NCI-H1105 (cell line): ENCODE measurements around the gene EDC3.
A peak's percentile ranks its signal among the peaks of the same experiment; 100 is the strongest.
"Not testable (repeated sequence)": the region's sequence is repeated elsewhere in the genome, so short reads cannot be mapped to it uniquely, and the experiment has no call there.

Experiments
- DNase-seq: peaks from one replicate; lab custom pipeline; 2025; lab: John Stamatoyannopoulos, UW

Gene EDC3

GRCh38 chr15:74695597-74696397 lies at the start of gene EDC3:
Gene EDC3 (minus strand): TSS chr15:74696024. CDS start chr15:74675124, 20,900 bp downstream.
- DNase-seq = peak; percentile 53

GRCh38 chr15:74742422-74742821 lies 46.6 kb upstream of the EDC3 start:
- DNase-seq = no peak

GRCh38 chr15:74738239-74738638 lies 42.4 kb upstream of the EDC3 start:
- DNase-seq = not testable (repeated sequence)

- DNase-seq = no peak
These were observed 39.5 kb upstream of the EDC3 start for GRCh38 chr15:74735305-74735704.

- DNase-seq = no peak
These were observed 37.4 kb upstream of the EDC3 start for GRCh38 chr15:74733269-74733668.

- no peak for DNase-seq
These were observed 37.0 kb upstream of the EDC3 start for GRCh38 chr15:74732846-74733245.

GRCh38 chr15:74730619-74731316 lies 34.9 kb upstream of the EDC3 start:
- no peak for DNase-seq

- not testable (repeated sequence) for DNase-seq
These were observed 33.5 kb upstream of the EDC3 start for GRCh38 chr15:74729372-74729771.

GRCh38 chr15:74728699-74729098 lies 32.9 kb upstream of the EDC3 start:
- not testable (repeated sequence) for DNase-seq

GRCh38 chr15:74727727-74728126 lies 31.9 kb upstream of the EDC3 start:
- no peak for DNase-seq

- no peak for DNase-seq
These were observed 30.9 kb upstream of the EDC3 start for GRCh38 chr15:74726774-74727164.

GRCh38 chr15:74725845-74726773 lies 30.3 kb upstream of the EDC3 start:
- DNase-seq = peak; percentile 19

- peak; percentile 1 for DNase-seq
These were observed 29.5 kb upstream of the EDC3 start, which contains the start of gene CYP1A1 for GRCh38 chr15:74725225-74725774. Gene CYP1A1 (minus strand): TSS chr15:74725528. CDS start chr15:74723097, 2,431 bp downstream.

GRCh38 chr15:74724570-74725224 lies 28.9 kb upstream of the EDC3 start:
- DNase-seq = no peak

GRCh38 chr15:74723754-74724334 lies 28.0 kb upstream of the EDC3 start:
- peak; percentile 49 for DNase-seq

GRCh38 chr15:74723187-74723586 lies 27.4 kb upstream of the EDC3 start:
- DNase-seq = no peak

- no peak for DNase-seq
These were observed 26.8 kb upstream of the EDC3 start for GRCh38 chr15:74722591-74722990.

- no peak for DNase-seq
These were observed 20.8 kb upstream of the EDC3 start for GRCh38 chr15:74716651-74717050.

GRCh38 chr15:74712311-74712710 lies 16.5 kb upstream of the EDC3 start:
- DNase-seq = no peak

- DNase-seq = no peak
These were observed 14.7 kb upstream of the EDC3 start for GRCh38 chr15:74710319-74711094.
